Pericardium fibroblast (primary cell): ENCODE results near the gene SOX14. TPM values are rescaled to one million over a fixed set of nuclear protein-coding genes. Genes with fewer than 3 reads are reported as not detected.

ENCODE experiments used
- total RNA-seq: library from RNA; depleted of rRNA; stranded (reverse); fragments of >200 nt; gene quantifications from 2 replicates; pipeline ENCODE4 v1.2.3, GENCODE V29; 2015

Gene SOX14
- not detected in 2 replicates for total RNA-seq

DNA sequence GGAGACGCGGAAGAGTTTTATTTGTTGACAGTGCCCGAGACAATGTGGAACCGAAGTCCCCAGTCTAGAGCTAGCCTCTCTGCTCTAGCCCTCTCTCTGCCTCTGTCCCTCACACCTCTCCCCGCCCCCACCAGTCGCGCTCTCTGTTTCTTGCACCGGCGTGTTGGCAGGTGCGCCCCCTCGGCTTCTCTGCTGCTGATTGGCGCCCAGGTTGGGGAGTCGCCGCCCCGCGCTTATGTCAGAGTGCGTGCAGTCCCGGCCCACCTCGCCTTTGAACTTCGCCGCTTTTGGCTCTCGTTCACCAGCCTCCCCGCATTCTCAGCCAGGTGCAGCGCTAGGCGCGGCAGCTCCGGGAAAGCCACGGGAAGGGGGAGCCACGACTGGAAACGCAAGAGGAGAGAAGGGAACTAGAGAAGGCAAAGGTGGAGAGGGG, at the start of gene SOX14:
Gene SOX14 (plus strand): TSS at position 315 of the 433 bp plus-strand sequence. CDS start 470 bp downstream, outside the sequence.

Other genes with a start within 250 kb of the SOX14 start
- not detected in 2 replicates for gene CLDN18, start 245.8 kb downstream of the SOX14 start, total RNA-seq